MM.1S (cell line): ENCODE results near the gene NUPR2.
"Not testable (repeated sequence)": the region's sequence is repeated elsewhere in the genome, so short reads cannot be mapped to it uniquely, and the experiment has no call there.

Source experiments
- EZH2 ChIP-seq: fragments of 300-600 bp; sonication (generic); optimal IDR thresholded peaks from 2 replicates; pipeline ENCODE3; 2017; ENCODE audit warnings: low read depth, mild to moderate bottlenecking, antibody characterized with exemption, low read length, mixed read lengths
- EZH2phosphoT487 ChIP-seq: fragments of 300-600 bp; sonication (generic); IDR thresholded peaks from 2 replicates; pipeline ENCODE4 v1.6.1; 2018; ENCODE audit warnings: antibody characterized with exemption, low read length
- TF ChIP-seq, protein P1 (sequence below): fragments of 300-600 bp; sonication (generic); IDR thresholded peaks from 2 replicates; pipeline ENCODE4 v1.5.1; 2016; ENCODE audit warnings: antibody characterized with exemption, low read length, mixed read lengths

DNA sequence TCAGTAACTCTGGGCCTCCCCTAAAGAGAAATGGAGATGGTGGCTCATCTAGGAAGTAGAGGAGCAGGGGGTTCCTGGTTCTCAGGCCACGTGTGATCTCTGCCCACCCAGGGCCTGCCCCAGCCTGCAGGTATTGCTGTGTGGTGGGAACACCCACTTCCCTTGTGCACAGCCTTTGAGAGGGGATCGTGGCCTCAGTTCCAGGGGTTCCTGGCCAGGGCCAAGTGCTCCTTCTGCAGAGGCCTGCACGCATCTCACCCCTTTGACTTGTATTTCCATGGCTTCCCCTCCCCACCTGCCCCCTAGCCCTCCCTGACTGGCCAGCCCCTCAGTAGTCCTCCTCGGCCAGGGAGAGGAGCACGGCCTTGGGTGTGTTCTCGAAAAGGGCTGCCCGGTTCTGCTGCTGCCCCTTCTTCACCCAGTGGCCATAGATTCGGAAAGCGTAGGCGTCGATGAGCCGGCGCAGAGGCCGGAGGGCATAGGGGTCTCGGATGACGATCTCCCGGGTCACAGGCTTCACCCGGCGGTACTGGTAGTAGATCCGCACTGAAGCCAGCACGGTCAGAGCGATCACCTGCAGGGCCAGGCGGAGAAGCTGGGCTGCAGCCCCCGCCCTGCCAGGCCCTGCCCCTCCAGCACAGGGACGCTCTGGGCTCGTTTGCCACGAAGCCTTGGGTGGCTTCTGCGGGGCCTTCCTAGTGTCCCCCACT, 35.3 kb downstream of the NUPR2 start:
- TF ChIP-seq, protein P1, sequence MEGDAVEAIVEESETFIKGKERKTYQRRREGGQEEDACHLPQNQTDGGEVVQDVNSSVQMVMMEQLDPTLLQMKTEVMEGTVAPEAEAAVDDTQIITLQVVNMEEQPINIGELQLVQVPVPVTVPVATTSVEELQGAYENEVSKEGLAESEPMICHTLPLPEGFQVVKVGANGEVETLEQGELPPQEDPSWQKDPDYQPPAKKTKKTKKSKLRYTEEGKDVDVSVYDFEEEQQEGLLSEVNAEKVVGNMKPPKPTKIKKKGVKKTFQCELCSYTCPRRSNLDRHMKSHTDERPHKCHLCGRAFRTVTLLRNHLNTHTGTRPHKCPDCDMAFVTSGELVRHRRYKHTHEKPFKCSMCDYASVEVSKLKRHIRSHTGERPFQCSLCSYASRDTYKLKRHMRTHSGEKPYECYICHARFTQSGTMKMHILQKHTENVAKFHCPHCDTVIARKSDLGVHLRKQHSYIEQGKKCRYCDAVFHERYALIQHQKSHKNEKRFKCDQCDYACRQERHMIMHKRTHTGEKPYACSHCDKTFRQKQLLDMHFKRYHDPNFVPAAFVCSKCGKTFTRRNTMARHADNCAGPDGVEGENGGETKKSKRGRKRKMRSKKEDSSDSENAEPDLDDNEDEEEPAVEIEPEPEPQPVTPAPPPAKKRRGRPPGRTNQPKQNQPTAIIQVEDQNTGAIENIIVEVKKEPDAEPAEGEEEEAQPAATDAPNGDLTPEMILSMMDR: not testable (repeated sequence)
- not testable (repeated sequence) for TF ChIP-seq EZH2, EZH2phosphoT487
